Measurements from ENCODE around the gene PRSS2.
"Not testable (repeated sequence)": the region's sequence is repeated elsewhere in the genome, so short reads cannot be mapped to it uniquely, and the experiment has no call there.

- TF ChIP-seq CTCF (optimal IDR thresholded peaks at IDR 0.05 in 1 of 3, IDR thresholded peaks at IDR 0.05 in 1 of 3, conservative IDR thresholded peaks at IDR 0.05 in 1 of 3; ENCODE audit: extremely low read depth in 1 of 3, insufficient read depth in 2 of 3, low read length in 3 of 3); EZH2 (IDR thresholded peaks at IDR 0.05; ENCODE audit: low read length): not testable (repeated sequence)
Observed at GRCh38 chr7:142753925-142754491, 16.8 kb upstream of the PRSS2 start.

All from keratinocyte (primary cell).